D341Med (cell line): Measurements from ENCODE around the gene PEX7.
"Not testable (repeated sequence)": the region's sequence is repeated elsewhere in the genome, so short reads cannot be mapped to it uniquely, and the experiment has no call there.

Experiments used
- DNase-seq: peaks from one replicate; pipeline ENCODE4 v3.0.0; 2012; ENCODE audit warnings: low spot score

The PEX7 gene

DNA sequence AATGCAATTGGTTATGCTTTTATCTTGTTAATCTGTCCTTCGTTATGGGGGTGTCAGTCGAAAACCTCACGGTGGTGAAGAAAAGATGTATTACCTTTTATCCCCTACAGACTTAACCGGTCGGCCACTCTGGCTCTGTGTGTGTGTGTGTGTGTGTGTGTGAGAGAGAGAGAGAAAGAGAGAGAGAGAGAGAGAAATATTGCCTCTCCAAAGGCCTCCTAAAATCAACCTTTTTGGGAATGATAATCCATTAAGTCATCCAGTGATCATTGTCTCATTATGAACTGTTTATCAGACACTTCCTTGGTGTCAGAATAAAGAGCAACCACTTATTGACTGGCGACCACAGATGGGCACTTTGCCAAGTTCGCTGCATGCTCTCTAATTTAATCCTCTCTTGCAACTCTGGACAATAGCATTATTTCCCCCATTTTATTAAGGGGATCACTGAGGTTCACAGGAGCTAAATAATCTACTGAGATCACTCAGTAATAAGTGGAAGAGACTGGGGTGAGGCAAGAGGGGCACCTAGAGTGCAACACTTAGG, 130.4 kb downstream of the PEX7 start:
- DNase-seq = no peak

DNA sequence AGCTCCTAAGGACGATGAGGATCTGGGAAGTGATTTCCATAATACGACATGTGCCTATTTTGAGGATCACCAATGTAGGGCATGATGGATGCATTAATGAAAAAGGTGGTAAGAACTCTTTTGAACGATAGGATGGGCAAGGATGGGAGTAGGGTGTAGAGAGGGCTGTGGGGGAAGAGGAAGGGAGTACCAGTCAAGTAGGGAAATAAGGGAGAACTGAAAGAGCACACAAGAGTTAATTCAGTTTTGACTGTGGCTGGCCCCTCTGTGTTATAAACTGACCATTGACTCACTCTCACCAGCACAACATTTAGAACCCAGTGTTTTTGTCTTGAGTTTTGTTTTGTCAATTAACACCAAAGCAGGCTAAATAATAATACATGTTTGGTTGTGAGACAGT, 132.7 kb downstream of the PEX7 start:
- no peak for DNase-seq

- no peak for DNase-seq
These were observed 134.5 kb downstream of the PEX7 start for GRCh38 chr6:136956590-136957544.

DNA sequence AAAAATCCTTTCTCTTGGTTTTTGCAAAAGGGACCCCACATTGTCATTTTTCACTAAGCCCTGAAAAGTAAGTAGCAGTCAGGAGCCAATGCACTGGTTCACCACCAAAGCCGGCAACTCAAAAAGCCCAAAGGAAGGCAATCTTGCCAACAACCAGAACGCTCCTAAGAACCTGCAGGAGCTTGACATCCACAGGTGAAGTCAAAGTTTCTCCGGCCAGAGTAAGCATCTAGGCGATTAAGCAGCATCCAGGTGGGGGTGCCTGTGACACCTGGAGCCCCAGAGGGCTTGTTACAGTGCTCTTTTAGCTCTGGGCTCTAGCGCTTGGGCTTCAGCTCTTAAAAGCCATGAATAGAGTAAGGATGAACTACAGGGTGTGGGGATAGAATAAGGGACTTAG, 135.8 kb downstream of the PEX7 start:
- DNase-seq = no peak

DNA sequence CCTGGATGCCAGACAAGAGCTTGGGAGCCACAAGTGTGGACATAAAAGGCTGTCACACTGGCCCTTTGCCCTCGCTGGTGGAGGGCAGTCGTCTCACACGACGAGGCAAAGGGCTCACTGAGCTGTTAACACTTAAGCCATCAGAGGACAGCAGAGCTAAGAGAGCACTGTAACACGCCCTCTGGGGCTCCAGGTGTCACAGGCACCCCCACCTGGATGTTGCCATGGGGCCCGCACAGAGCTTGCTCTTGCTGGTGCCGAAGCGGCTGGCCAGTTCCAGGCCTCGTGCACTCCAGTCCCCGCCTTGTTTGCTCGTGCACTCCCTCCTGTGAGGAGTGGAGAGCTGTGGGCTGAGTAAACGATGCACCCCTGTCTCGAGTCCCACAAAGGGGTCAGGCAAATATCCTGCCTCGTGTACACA, 137.1 kb downstream of the PEX7 start:
- DNase-seq = no peak

DNA sequence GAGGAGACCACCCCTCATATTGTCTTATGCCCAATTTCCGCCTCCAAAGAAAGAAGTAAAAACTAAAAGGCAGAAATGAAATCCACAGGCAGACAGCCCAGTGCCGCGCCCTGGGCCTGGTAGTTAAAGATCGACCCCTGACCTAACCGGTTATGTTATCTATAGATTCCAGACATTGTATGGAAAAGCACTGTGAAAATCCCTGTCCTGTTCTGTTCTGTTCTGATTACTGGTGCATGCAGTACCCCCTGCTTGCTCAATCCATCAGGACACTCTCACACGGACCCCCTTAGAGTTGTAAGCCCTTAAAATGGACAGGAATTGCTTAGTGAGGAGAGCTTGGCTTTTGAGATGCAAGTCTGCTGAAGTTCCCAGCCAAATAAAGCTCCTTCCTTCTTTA, 137.5 kb downstream of the PEX7 start:
- DNase-seq = not testable (repeated sequence)

DNA sequence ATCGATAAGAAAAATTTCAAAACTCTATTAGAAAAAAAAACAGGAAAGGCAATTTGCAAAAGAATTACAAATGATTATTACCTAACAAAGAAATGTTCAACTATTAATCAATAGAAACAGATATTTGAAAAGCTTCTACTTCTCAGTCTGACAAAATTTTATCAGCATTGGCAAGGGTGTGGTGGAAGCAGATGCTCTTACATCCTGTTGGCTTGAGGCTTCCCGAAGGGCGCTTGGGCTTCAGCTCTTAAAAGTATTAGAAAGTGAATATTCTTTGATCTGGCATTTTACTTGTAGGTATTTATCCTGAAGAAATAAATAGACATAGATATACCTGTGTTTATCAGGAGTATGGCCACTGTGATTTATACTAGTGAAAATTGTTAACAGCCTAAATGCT, 138.4 kb downstream of the PEX7 start:
- no peak for DNase-seq

- DNase-seq = no peak
These were observed 139.5 kb downstream of the PEX7 start for GRCh38 chr6:136961848-136962247.

DNA sequence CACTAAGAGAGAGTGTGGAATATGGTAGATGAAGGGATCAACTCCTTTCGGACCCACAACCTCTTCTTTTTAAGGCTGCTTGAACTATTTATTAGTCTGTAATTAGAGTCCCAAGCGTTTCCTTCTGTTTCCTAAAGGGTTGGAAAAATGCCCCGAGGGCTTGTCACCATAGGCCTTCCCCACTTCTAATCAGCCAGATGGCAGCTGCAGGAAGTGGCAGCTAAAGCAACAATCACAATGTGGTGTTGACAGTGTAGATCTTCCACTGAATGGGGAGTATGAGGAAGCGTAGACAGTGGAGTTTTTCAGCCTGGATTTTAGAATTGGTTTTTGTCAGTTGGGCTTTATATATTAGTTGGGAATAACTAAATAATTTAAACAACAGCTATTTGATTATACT, 140.3 kb downstream of the PEX7 start:
- no peak for DNase-seq

DNA sequence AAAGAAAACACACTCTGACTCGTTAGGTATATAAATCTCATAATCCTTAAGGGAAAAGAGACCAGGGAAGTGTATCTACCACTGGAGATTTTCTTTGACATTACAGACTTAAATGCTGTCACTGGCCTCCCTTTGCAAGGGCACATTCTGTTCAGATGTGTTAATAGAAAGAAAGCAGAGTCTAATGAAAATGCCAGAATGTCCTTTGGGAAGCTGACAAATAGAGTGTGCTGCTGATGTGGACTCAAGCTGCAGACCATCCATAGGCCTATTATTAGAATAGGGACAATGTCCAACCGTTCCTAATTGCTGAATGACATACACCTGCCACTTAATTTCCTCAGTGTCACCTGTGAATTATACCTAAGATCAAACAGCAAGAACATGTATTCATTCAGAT, 140.9 kb downstream of the PEX7 start:
- no peak for DNase-seq
